HL-60 (cell line): ENCODE measurements around the gene HES7.

Experiments
- DNase-seq, 2 experiments: peaks; one replicate each; pipeline ENCODE4 v3.0.0-alpha.2; 2010 to 2020; ENCODE audit warnings: low read depth in 1 of 2, low spot score in 1 of 2
- H3K27ac ChIP-seq: fragments of 250-450 bp; sonication (Bioruptor Pico); replicated peaks from 2 replicates; pipeline ENCODE4 v1.5.1; 2020; ENCODE audit warnings: mild to moderate bottlenecking, moderate library complexity
- H3K27me3 ChIP-seq: fragments of 250-450 bp; sonication (Bioruptor Pico); 2 replicates; pipeline ENCODE4 v1.5.1; 2021; ENCODE audit warnings: mild to moderate bottlenecking, moderate library complexity; ENCODE audit not compliant: insufficient read depth, poor library complexity, severe bottlenecking
- H3K4me3 ChIP-seq: replicated peaks from 2 replicates; pipeline ENCODE4 v1.5.1; 2011; ENCODE audit warnings: mild to moderate bottlenecking, control low read depth, low read length; ENCODE audit not compliant: insufficient read depth
- CTCF ChIP-seq: IDR thresholded peaks from one replicate; pipeline ENCODE4 v1.5.1; 2011; ENCODE audit warnings: low read length, control low read depth, inconsistent platforms; ENCODE audit not compliant: insufficient read depth
- GABPA ChIP-seq: IDR thresholded peaks from 2 replicates; pipeline ENCODE4 v1.6.1; 2012; ENCODE audit warnings: low read depth
- POLR2AphosphoS5 ChIP-seq: IDR thresholded peaks from 2 replicates; pipeline ENCODE4 v1.6.1; 2012; ENCODE audit warnings: low read depth
- REST ChIP-seq: IDR thresholded peaks from 2 replicates; pipeline ENCODE4 v1.6.1; 2012; ENCODE audit warnings: low read depth; ENCODE audit not compliant: insufficient replicate concordance
- SPI1 ChIP-seq: IDR thresholded peaks from 2 replicates; pipeline ENCODE4 v1.6.1; 2012; ENCODE audit warnings: low read depth, mild to moderate bottlenecking, borderline replicate concordance

The HES7 gene

GRCh38 chr17:8100763-8101162 is 23.1 kb downstream of the HES7 start:
- Histone ChIP-seq H3K27me3 (no peaks in the 10 kb centered on the region), H3K4me3 (no peak overlapping the region), H3K27ac (no peak overlapping the region)
- TF ChIP-seq SPI1 (no peak), REST (no peak), POLR2AphosphoS5 (no peak), CTCF (no peak)
- DNase-seq = no peak

- H3K27ac ChIP-seq = no peak overlapping the region
- no peak overlapping the region for H3K4me3 ChIP-seq
- no peak for DNase-seq
- no peaks in the 10 kb centered on the region for H3K27me3 ChIP-seq
- TF ChIP-seq CTCF = no peak
- TF ChIP-seq POLR2AphosphoS5 = no peak
- TF ChIP-seq GABPA = no peak
- TF ChIP-seq REST = no peak
- no peak for TF ChIP-seq SPI1
Observed at GRCh38 chr17:8100111-8100510, 23.8 kb downstream of the HES7 start.

- TF ChIP-seq SPI1 (no peak), CTCF (no peak), GABPA (no peak), POLR2AphosphoS5 (no peak), REST (no peak)
- Histone ChIP-seq H3K27ac (no peak overlapping the region), H3K27me3 (no peaks in the 10 kb centered on the region), H3K4me3 (no peak overlapping the region)
- DNase-seq = no peak
Observed at GRCh38 chr17:8096541-8096940, 27.4 kb downstream of the HES7 start.
